ENCODE results near the gene ATP6V1D.

GRCh38 chr14:67358924-67359774, 455 bp downstream of the ATP6V1D start:
- no peak for TF ChIP-seq RAD21 (conservative IDR thresholded peaks at IDR 0.05 in 1 of 2, IDR thresholded peaks at IDR 0.05 in 1 of 2)
- TF ChIP-seq, protein P1, sequence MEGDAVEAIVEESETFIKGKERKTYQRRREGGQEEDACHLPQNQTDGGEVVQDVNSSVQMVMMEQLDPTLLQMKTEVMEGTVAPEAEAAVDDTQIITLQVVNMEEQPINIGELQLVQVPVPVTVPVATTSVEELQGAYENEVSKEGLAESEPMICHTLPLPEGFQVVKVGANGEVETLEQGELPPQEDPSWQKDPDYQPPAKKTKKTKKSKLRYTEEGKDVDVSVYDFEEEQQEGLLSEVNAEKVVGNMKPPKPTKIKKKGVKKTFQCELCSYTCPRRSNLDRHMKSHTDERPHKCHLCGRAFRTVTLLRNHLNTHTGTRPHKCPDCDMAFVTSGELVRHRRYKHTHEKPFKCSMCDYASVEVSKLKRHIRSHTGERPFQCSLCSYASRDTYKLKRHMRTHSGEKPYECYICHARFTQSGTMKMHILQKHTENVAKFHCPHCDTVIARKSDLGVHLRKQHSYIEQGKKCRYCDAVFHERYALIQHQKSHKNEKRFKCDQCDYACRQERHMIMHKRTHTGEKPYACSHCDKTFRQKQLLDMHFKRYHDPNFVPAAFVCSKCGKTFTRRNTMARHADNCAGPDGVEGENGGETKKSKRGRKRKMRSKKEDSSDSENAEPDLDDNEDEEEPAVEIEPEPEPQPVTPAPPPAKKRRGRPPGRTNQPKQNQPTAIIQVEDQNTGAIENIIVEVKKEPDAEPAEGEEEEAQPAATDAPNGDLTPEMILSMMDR (IDR thresholded peaks at IDR 0.05): no peak
- TF ChIP-seq MYC (IDR thresholded peaks at IDR 0.05; ENCODE audit: borderline replicate concordance, low read length): no peak
- TF ChIP-seq RNF2 (IDR thresholded peaks at IDR 0.05; ENCODE audit: borderline replicate concordance, low read depth): no peak
- no peak for TF ChIP-seq POLR2A (IDR thresholded peaks at IDR 0.05; ENCODE audit: low read length)
- no peak for TF ChIP-seq REST (IDR thresholded peaks at IDR 0.05)
- no peak for TF ChIP-seq SMC3 (IDR thresholded peaks at IDR 0.05)
- TF ChIP-seq FOSL2 (IDR thresholded peaks at IDR 0.05): no peak
- no peak for TF ChIP-seq FOSL2 (CRISPR knock-in tag; IDR thresholded peaks at IDR 0.05)
- no peak for TF ChIP-seq EP300 (IDR thresholded peaks at IDR 0.05)
- TF ChIP-seq ESRRA (IDR thresholded peaks at IDR 0.05; ENCODE audit: borderline replicate concordance, low read length): no peak
- no peak for TF ChIP-seq JUN (IDR thresholded peaks at IDR 0.05)
- no peak for TF ChIP-seq TP53 (CRISPR knock-in tag; IDR thresholded peaks at IDR 0.05)
- no peak for TF ChIP-seq CBX2 (IDR thresholded peaks at IDR 0.05; ENCODE audit: borderline replicate concordance, low read depth)
- TF ChIP-seq KDM5A (IDR thresholded peaks at IDR 0.05): no peak
